Sigmoid colon (tissue), 4 donors: ENCODE measurements around the gene COX6A2.

Experiments
- CTCF ChIP-seq, 4 experiments: fragments of 450-650 bp in 3 of 4; fragments of 200-600 bp in 1 of 4; IDR thresholded peaks; one replicate each; pipeline ENCODE4 v1.5.1; 2016 to 2019; ENCODE audit warnings: antibody characterized with exemption in 4 of 4, mild to moderate bottlenecking in 3 of 4, moderate library complexity in 2 of 4
- EP300 ChIP-seq, 4 donors: sonication (generic); formaldehyde crosslinking; IDR thresholded peaks; one replicate each; pipeline ENCODE4 v1.6.1; 2017; ENCODE audit warnings: antibody characterized with exemption in 4 of 4
- POLR2A ChIP-seq, 2 donors: fragments of 450-650 bp; IDR thresholded peaks; one replicate each; pipeline ENCODE4 v1.6.1; 2016; ENCODE audit warnings: antibody characterized with exemption in 2 of 2, mild to moderate bottlenecking in 2 of 2, moderate library complexity in 2 of 2
- POLR2AphosphoS5 ChIP-seq, 4 donors: sonication (generic); formaldehyde crosslinking; IDR thresholded peaks; one replicate each; pipeline ENCODE4 v1.6.1; 2017; ENCODE audit warnings: antibody characterized with exemption in 4 of 4

GRCh38 chr16:31458844-31459686 lies 30.9 kb upstream of the COX6A2 start, which contains the start of gene ARMC5:
- TF ChIP-seq EP300 (IDR thresholded peaks at IDR 0.05) (no peak), CTCF (IDR thresholded peaks at IDR 0.05) (peak; percentile 33 to 60 (median 48)), POLR2AphosphoS5 (IDR thresholded peaks at IDR 0.05) (peak; percentile 82 to 87 (median 83)), POLR2A (IDR thresholded peaks at IDR 0.05) (peak in 1 of 2 donors; percentile 52)
